B cell (primary cell): ENCODE measurements around the gene RP9. TPM values are rescaled to one million over a fixed set of nuclear protein-coding genes. Genes with fewer than 3 reads are reported as not detected.

ENCODE experiments used
- ATAC-seq: fragments of 200-7000 bp; cut with Tn5 transposase; one replicate; pipeline ENCODE4 v1.10.0; 2021; ENCODE audit warnings: low read depth, mild to moderate bottlenecking, moderate number of reproducible peaks, moderate library complexity
- CTCF ChIA-PET: fragments of 350-600 bp; sonication (Branson Sonifier 250); formaldehyde crosslinking; loops from one replicate; lab custom pipeline; 2021; ENCODE audit warnings: antibody characterized with exemption, inconsistent platforms; lab: Charles Lee
- POLR2A ChIA-PET: fragments of 350-600 bp; sonication (Branson Sonifier 250); formaldehyde crosslinking; loops from one replicate; lab custom pipeline; 2021; ENCODE audit warnings: antibody characterized with exemption; lab: Charles Lee
- DNase-seq: peaks from one replicate; pipeline ENCODE4 v3.0.0; 2013
- H2AFZ ChIP-seq: 2 replicates; pipeline ENCODE4 v1.6.1; 2012; ENCODE audit warnings: mild to moderate bottlenecking, low read depth, low read length; ENCODE audit not compliant: insufficient read depth, poor library complexity, severe bottlenecking
- H3K27ac ChIP-seq, 2 donors: 1 replicate in 1 of 2; 2 replicates in 1 of 2; pipeline ENCODE4 v1.5.1; 2012 to 2013; ENCODE audit warnings: low read length in 2 of 2, mild to moderate bottlenecking in 2 of 2, moderate library complexity in 1 of 2
- H3K27me3 ChIP-seq, 4 experiments: fragments of 200-600 bp in 1 of 4; sonication (generic) in 1 of 4; replicated peaks in 1 of 4; 1 replicate in 2 of 4; 2 replicates in 2 of 4; pipeline versions ENCODE4 v1.6.1 to v1.7.0; 2013 to 2016; ENCODE audit warnings: low read length in 3 of 4, mild to moderate bottlenecking in 2 of 4, mixed read lengths in 1 of 4, moderate library complexity in 1 of 4; ENCODE audit not compliant: insufficient read depth in 4 of 4, control insufficient read depth in 3 of 4; ENCODE audit errors: control extremely low read depth in 1 of 4
- H3K36me3 ChIP-seq, 2 experiments: replicated peaks in 1 of 2; 1 replicate in 1 of 2; 2 replicates in 1 of 2; pipeline versions ENCODE4 v1.6.1 to v1.7.1; 2013; ENCODE audit warnings: low read length in 1 of 2; ENCODE audit not compliant: insufficient read depth in 2 of 2, control insufficient read depth in 1 of 2; ENCODE audit errors: control extremely low read depth in 1 of 2, extremely low read depth in 1 of 2
- H3K4me1 ChIP-seq, 2 donors: fragments of 200-600 bp in 1 of 2; sonication (generic) in 1 of 2; 1 replicate in 1 of 2; 2 replicates in 1 of 2; pipeline versions ENCODE4 v1.5.1 to v1.6.1; 2013 to 2017; ENCODE audit warnings: low read length in 2 of 2; ENCODE audit not compliant: control insufficient read depth in 2 of 2, insufficient read depth in 2 of 2
- H3K4me2 ChIP-seq: replicated peaks from 2 replicates; pipeline ENCODE3; 2012; ENCODE audit warnings: mild to moderate bottlenecking, low read depth, low read length; ENCODE audit not compliant: poor library complexity, severe bottlenecking
- H3K4me3 ChIP-seq, 5 experiments: fragments of 200-600 bp in 1 of 5; sonication (generic) in 1 of 5; 1 replicate in 3 of 5; 2 replicates in 2 of 5; pipeline versions ENCODE4 v1.5.1 to v1.7.0; 2011 to 2016; ENCODE audit warnings: low read length in 4 of 5, mild to moderate bottlenecking in 4 of 5, low read depth in 2 of 5, control low read depth in 1 of 5, moderate library complexity in 1 of 5; ENCODE audit not compliant: insufficient read depth in 1 of 5; ENCODE audit errors: control extremely low read depth in 1 of 5, extremely low read depth in 1 of 5
- H3K79me2 ChIP-seq: fragments of 200-600 bp; sonication (generic); one replicate; pipeline ENCODE4 v1.6.0; 2016; ENCODE audit warnings: low read length; ENCODE audit not compliant: control insufficient read depth, insufficient read depth
- H3K9ac ChIP-seq: fragments of 200-600 bp; sonication (generic); 2 replicates; pipeline ENCODE4 v1.6.1; 2017; ENCODE audit warnings: mild to moderate bottlenecking, low read length, moderate library complexity
- H3K9me3 ChIP-seq, 3 donors: one replicate each; pipeline versions ENCODE4 v1.6.1 to v1.7.1; 2013; ENCODE audit warnings: low read length in 2 of 3; ENCODE audit not compliant: control insufficient read depth in 2 of 3, insufficient read depth in 1 of 3; ENCODE audit errors: control extremely low read depth in 1 of 3
- H4K20me1 ChIP-seq: 2 replicates; pipeline ENCODE4 v1.6.0; 2012; ENCODE audit warnings: mild to moderate bottlenecking, low read length; ENCODE audit not compliant: insufficient read depth, control insufficient read depth, poor library complexity, severe bottlenecking
- H3K27ac Mint-ChIP-seq: one replicate; pipeline ENCODE4 v1.8.0; 2021; ENCODE audit warnings: mixed read lengths
- H3K27me3 Mint-ChIP-seq: one replicate; pipeline ENCODE4 v1.8.0; 2021; ENCODE audit warnings: mixed read lengths
- H3K4me1 Mint-ChIP-seq: one replicate; pipeline ENCODE4 v1.8.0; 2021; ENCODE audit warnings: mixed read lengths
- H3K4me3 Mint-ChIP-seq: one replicate; pipeline ENCODE4 v1.8.0; 2021; ENCODE audit warnings: mixed read lengths
- H3K9me3 Mint-ChIP-seq: one replicate; pipeline ENCODE4 v1.8.0; 2022; ENCODE audit warnings: mixed read lengths; ENCODE audit not compliant: insufficient read depth
- EZH2 ChIP-seq: IDR thresholded peaks from 2 replicates; pipeline ENCODE4 v1.6.1; 2012; ENCODE audit warnings: borderline replicate concordance, low read depth, mild to moderate bottlenecking, moderate library complexity, low read length; ENCODE audit not compliant: insufficient read depth, poor library complexity, severe bottlenecking
- WGBS: methylation state at CpG from one replicate; pipeline ENCODE4 v1.1.5; 2013; ENCODE audit warnings: missing lambda C conversion rate; ENCODE audit not compliant: insufficient coverage; 5-methylcytosine and 5-hydroxymethylcytosine counted together
- intact Hi-C: fragments of 100-400 bp; cut with micrococcal nuclease; formaldehyde crosslinking; loops from one replicate; pipeline ENCODE4 v1.10.0; 2022
- polyA plus RNA-seq: library from polyadenylated mRNA; depleted of rRNA; stranded (reverse); fragments of >200 nt; gene quantifications from 2 replicates; pipeline ENCODE4 v1.2.3, GENCODE V29; 2012
- total RNA-seq, 2 donors: library from RNA; stranded (reverse); fragments of 120-200 nt in 1 of 2; gene quantifications; 1 replicate in 1 of 2; 2 replicates in 1 of 2; pipeline versions ENCODE4 v1.2.3 to v1.2.4, GENCODE V29; 2013 to 2022
- TF ChIP-seq, protein P1 (sequence below): fragments of 200-600 bp; IDR thresholded peaks from one replicate; pipeline ENCODE4 v1.8.0; 2022; ENCODE audit warnings: antibody characterized with exemption, mild to moderate bottlenecking

The RP9 gene
- total and polyA plus RNA-seq, 2 donors (not counting 1 experiment from before 2014, with no cell fraction given), result 23.0 to 69.4 TPM

DNA sequence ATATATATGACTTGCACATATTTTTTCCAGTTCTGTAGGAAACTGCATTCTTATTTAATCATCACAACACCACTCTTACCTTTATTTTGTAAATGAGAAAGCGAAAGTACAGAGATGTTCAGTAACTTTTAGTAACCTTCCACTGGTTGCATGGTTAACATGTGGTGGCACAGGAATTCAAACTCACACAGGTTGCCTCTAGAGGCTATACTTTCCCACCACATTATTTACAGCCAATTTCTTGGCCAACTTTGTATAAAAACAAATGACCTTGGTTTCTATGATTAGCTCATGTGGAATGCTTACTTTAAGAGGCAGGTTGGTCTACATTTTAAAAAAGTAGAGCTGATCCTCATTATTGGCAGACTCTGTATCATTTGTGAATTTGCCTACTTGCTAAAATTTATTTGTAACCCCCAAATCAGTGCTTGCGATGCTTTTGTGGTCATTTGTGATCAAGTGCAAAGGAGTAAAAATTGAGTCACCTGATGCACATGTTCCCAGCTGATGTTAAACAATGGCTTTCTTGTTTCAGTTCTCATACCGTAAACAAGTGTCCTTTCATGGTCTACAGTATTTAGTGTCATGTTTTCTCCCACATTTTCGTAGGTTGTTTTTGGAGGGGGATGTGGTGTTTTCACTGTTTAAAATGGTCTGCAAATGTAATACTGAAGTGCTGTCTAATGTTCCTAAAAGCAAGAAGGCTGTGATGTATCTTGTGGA lies 35.0 kb upstream of the RP9 start:
- ATAC-seq, result no peak
- no peaks in the 10 kb centered on the region for H3K27me3 Mint-ChIP-seq
- Histone ChIP-seq H4K20me1 (no peaks in the 10 kb centered on the region), H3K36me3 (no peaks in the 10 kb centered on the region), H3K9ac (no peak overlapping the region), H3K79me2 (peaks cover 6% of the 10 kb centered on the region), H3K27ac (no peak overlapping the region), H3K4me3 (no peak overlapping the region), H3K4me2 (no peak overlapping the region), H3K9me3 (peaks cover 0 to 8% (median 0%) of the 10 kb centered on the region in 3 donors), H3K27me3 (no peaks in the 10 kb centered on the region), H3K4me1 (no peaks in the 10 kb centered on the region), H2AFZ (no peak overlapping the region)
- 57% methylated on average over 1 of the region's 4 CpGs for WGBS
- intact Hi-C loops, result no loop called here
- TF ChIP-seq, protein P1, sequence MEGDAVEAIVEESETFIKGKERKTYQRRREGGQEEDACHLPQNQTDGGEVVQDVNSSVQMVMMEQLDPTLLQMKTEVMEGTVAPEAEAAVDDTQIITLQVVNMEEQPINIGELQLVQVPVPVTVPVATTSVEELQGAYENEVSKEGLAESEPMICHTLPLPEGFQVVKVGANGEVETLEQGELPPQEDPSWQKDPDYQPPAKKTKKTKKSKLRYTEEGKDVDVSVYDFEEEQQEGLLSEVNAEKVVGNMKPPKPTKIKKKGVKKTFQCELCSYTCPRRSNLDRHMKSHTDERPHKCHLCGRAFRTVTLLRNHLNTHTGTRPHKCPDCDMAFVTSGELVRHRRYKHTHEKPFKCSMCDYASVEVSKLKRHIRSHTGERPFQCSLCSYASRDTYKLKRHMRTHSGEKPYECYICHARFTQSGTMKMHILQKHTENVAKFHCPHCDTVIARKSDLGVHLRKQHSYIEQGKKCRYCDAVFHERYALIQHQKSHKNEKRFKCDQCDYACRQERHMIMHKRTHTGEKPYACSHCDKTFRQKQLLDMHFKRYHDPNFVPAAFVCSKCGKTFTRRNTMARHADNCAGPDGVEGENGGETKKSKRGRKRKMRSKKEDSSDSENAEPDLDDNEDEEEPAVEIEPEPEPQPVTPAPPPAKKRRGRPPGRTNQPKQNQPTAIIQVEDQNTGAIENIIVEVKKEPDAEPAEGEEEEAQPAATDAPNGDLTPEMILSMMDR, result no peak
- no peak for TF ChIP-seq EZH2
- no peak overlapping the region for H3K4me3 Mint-ChIP-seq
- no peak overlapping the region for H3K27ac Mint-ChIP-seq
- POLR2A ChIA-PET, result no interaction called here
- no peaks in the 10 kb centered on the region for H3K4me1 Mint-ChIP-seq
- CTCF ChIA-PET, result no interaction called here
- H3K9me3 Mint-ChIP-seq, result peaks cover 4% of the 10 kb centered on the region
- no peak for DNase-seq

DNA sequence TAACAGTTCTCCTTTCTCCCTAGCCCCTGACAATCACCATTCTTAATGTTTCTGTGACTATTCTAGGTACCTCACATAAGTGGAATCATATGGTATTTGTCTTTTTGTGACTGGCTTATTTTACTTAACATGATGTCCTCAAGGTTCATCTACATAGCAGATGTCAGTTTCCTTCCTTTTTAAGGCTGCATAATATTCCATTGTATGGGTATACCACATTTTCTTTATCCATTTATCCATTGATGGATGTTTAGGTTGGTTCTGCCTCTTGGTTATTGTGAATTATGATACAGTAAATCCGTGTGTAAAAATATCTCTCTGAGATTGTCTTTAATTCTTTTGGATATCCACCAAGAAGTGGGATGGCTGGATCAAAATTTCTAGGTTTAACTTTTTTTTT lies 33.4 kb upstream of the RP9 start:
- Histone ChIP-seq H3K9me3 (peaks cover 0 to 8% (median 0%) of the 10 kb centered on the region in 3 donors), H3K9ac (no peak overlapping the region), H4K20me1 (no peaks in the 10 kb centered on the region), H3K4me1 (no peaks in the 10 kb centered on the region), H2AFZ (no peak overlapping the region), H3K4me3 (no peak overlapping the region), H3K27me3 (no peaks in the 10 kb centered on the region), H3K4me2 (no peak overlapping the region), H3K36me3 (no peaks in the 10 kb centered on the region), H3K79me2 (peaks cover 6% of the 10 kb centered on the region), H3K27ac (no peak overlapping the region)
- no peak overlapping the region for H3K4me3 Mint-ChIP-seq
- POLR2A ChIA-PET, result no interaction called here
- no peaks in the 10 kb centered on the region for H3K4me1 Mint-ChIP-seq
- CTCF ChIA-PET, result no interaction called here
- TF ChIP-seq, protein P1, result no peak
- TF ChIP-seq EZH2, result no peak
- DNase-seq (no peak), ATAC-seq (no peak)
- intact Hi-C loops, result no loop called here
- no peaks in the 10 kb centered on the region for H3K27me3 Mint-ChIP-seq
- WGBS, result 100% methylated on average over 1 of the region's 1 CpG
- no peak overlapping the region for H3K27ac Mint-ChIP-seq
- peaks cover 4% of the 10 kb centered on the region for H3K9me3 Mint-ChIP-seq
